ENCODE data around the gene GGA3.
A peak's percentile ranks its signal among the peaks of the same experiment; 100 is the strongest.

DNA sequence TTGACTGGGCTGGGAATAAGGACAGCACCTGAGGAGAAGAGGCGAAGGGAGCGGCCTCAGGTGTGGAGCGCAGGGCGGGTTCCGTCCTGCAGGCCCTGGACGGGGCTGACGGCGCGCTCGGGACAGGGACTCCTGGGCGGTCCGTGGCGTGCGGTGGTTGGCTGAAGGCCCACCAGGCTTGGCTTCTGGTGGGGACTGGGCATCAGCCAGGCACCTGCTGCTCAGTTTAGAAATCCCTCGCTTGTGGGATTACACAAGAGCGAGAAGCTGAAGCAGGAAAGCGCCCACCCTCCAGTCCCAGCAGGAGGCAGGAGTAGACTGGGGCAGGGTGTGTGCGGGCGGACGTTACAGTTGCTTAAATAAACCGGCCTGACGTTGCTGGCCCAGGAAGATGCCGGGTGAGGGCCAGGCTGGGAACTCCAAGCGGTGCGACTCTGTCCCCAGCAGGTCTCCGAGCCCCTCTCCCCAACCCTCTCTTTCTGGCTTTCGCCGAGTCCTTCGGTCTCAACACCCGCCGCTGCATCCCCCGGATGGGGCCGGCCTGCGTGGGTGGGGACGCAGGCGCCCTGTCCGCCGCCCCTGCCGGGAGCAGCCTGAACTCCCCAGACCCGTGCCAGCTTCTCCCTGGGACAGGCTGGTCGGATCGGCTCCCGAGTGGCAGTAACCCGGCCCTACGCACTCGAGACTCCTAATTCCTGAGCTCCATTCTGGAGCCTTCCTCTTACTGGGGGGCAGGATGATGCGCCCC is 9.0 kb upstream of the GGA3 start:
- TF ChIP-seq, protein P1, sequence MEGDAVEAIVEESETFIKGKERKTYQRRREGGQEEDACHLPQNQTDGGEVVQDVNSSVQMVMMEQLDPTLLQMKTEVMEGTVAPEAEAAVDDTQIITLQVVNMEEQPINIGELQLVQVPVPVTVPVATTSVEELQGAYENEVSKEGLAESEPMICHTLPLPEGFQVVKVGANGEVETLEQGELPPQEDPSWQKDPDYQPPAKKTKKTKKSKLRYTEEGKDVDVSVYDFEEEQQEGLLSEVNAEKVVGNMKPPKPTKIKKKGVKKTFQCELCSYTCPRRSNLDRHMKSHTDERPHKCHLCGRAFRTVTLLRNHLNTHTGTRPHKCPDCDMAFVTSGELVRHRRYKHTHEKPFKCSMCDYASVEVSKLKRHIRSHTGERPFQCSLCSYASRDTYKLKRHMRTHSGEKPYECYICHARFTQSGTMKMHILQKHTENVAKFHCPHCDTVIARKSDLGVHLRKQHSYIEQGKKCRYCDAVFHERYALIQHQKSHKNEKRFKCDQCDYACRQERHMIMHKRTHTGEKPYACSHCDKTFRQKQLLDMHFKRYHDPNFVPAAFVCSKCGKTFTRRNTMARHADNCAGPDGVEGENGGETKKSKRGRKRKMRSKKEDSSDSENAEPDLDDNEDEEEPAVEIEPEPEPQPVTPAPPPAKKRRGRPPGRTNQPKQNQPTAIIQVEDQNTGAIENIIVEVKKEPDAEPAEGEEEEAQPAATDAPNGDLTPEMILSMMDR (IDR thresholded peaks at IDR 0.05; ENCODE audit: poor library complexity, severe bottlenecking) = peak; percentile 44
- TF ChIP-seq, protein P2, sequence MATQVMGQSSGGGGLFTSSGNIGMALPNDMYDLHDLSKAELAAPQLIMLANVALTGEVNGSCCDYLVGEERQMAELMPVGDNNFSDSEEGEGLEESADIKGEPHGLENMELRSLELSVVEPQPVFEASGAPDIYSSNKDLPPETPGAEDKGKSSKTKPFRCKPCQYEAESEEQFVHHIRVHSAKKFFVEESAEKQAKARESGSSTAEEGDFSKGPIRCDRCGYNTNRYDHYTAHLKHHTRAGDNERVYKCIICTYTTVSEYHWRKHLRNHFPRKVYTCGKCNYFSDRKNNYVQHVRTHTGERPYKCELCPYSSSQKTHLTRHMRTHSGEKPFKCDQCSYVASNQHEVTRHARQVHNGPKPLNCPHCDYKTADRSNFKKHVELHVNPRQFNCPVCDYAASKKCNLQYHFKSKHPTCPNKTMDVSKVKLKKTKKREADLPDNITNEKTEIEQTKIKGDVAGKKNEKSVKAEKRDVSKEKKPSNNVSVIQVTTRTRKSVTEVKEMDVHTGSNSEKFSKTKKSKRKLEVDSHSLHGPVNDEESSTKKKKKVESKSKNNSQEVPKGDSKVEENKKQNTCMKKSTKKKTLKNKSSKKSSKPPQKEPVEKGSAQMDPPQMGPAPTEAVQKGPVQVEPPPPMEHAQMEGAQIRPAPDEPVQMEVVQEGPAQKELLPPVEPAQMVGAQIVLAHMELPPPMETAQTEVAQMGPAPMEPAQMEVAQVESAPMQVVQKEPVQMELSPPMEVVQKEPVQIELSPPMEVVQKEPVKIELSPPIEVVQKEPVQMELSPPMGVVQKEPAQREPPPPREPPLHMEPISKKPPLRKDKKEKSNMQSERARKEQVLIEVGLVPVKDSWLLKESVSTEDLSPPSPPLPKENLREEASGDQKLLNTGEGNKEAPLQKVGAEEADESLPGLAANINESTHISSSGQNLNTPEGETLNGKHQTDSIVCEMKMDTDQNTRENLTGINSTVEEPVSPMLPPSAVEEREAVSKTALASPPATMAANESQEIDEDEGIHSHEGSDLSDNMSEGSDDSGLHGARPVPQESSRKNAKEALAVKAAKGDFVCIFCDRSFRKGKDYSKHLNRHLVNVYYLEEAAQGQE (IDR thresholded peaks at IDR 0.05; ENCODE audit: borderline replicate concordance) = no peak
- TF ChIP-seq EZH2 (IDR thresholded peaks at IDR 0.05; ENCODE audit: borderline replicate concordance, insufficient read depth, low read length, poor library complexity, severe bottlenecking) (no peak), POLR2AphosphoS5 (IDR thresholded peaks at IDR 0.05) (no peak), SMC3 (conservative IDR thresholded peaks at IDR 0.05; ENCODE audit: poor library complexity) (no peak), MXI1 (conservative IDR thresholded peaks at IDR 0.05; ENCODE audit: poor library complexity, severe bottlenecking) (no peak), EP300 (conservative IDR thresholded peaks at IDR 0.05; ENCODE audit: poor library complexity, severe bottlenecking) (no peak), RAD21 (conservative IDR thresholded peaks at IDR 0.05) (peak; percentile 16), TAF1 (IDR thresholded peaks at IDR 0.05; ENCODE audit: low read depth) (no peak)

All from neural cell (in vitro differentiated cells).